SK-N-MC (cell line): ENCODE data around the gene B4GALT7.

ENCODE experiments used
- EZH2 ChIP-seq: fragments of 200-600 bp; sonication (generic); IDR thresholded peaks from one replicate; pipeline ENCODE4 v1.6.1; 2017; ENCODE audit warnings: antibody characterized with exemption
- POLR2AphosphoS5 ChIP-seq: IDR thresholded peaks from 2 replicates; pipeline ENCODE4 v1.6.1; 2012; ENCODE audit warnings: mild to moderate bottlenecking, low read depth, low read length, borderline replicate concordance

- TF ChIP-seq POLR2AphosphoS5 (no peak), EZH2 (no peak)
Observed at GRCh38 chr5:177595991-177596774, 3.7 kb upstream of the B4GALT7 start.
